HEK293T (cell line): Measurements from ENCODE around the gene CCDC88C.

Source experiments
- CTCF ChIA-PET: fragments of 350-600 bp; formaldehyde crosslinking; extraction: SDS; loops from one replicate; lab custom pipeline; 2021; ENCODE audit warnings: antibody characterized with exemption, inconsistent platforms; lab: Yijun Ruan, JAX
- POLR2A ChIA-PET: fragments of 350-600 bp; formaldehyde crosslinking; extraction: SDS; loops from one replicate; lab custom pipeline; 2020; ENCODE audit warnings: antibody characterized with exemption, inconsistent platforms; lab: Yijun Ruan, JAX
- DNase-seq: peaks from one replicate; pipeline ENCODE4 v3.0.0; 2012; ENCODE audit warnings: mixed read lengths; ENCODE audit errors: extremely low spot score
- ARNT ChIP-seq: fragments of 450-650 bp; IDR thresholded peaks from 2 replicates; pipeline ENCODE4 v1.6.1; 2017; ENCODE audit warnings: mild to moderate bottlenecking
- BHLHE40 ChIP-seq: fragments of 450-650 bp; IDR thresholded peaks from 2 replicates; pipeline ENCODE4 v1.6.1; 2016; ENCODE audit warnings: mild to moderate bottlenecking, moderate library complexity, borderline replicate concordance
- CTBP1 ChIP-seq: fragments of 450-650 bp; IDR thresholded peaks from 2 replicates; pipeline ENCODE4 v1.6.1; 2016; ENCODE audit warnings: borderline replicate concordance
- ELF4 ChIP-seq: fragments of 450-650 bp; IDR thresholded peaks from 2 replicates; pipeline ENCODE4 v1.6.1; 2017; ENCODE audit warnings: antibody characterized with exemption
- FOXA1 ChIP-seq: fragments of 450-650 bp; IDR thresholded peaks from 2 replicates; pipeline ENCODE4 v1.6.1; 2016; ENCODE audit warnings: mild to moderate bottlenecking
- FOXK2 ChIP-seq: fragments of 450-650 bp; IDR thresholded peaks from 2 replicates; pipeline ENCODE4 v1.6.1; 2016; ENCODE audit warnings: mild to moderate bottlenecking
- FOXM1 ChIP-seq: fragments of 450-650 bp; IDR thresholded peaks from 2 replicates; pipeline ENCODE4 v1.6.1; 2017; ENCODE audit warnings: mild to moderate bottlenecking, borderline replicate concordance
- HDGF ChIP-seq: fragments of 450-650 bp; IDR thresholded peaks from 2 replicates; pipeline ENCODE4 v1.6.1; 2017; ENCODE audit warnings: antibody characterized with exemption, borderline replicate concordance
- L3MBTL2 ChIP-seq: fragments of 450-650 bp; conservative IDR thresholded peaks from 2 replicates; pipeline ENCODE4 v1.6.1; 2016; ENCODE audit warnings: mild to moderate bottlenecking
- LEF1 ChIP-seq: fragments of 450-650 bp; IDR thresholded peaks from 2 replicates; pipeline ENCODE4 v1.6.1; 2017; ENCODE audit warnings: mild to moderate bottlenecking, borderline replicate concordance
- NFRKB ChIP-seq: fragments of 450-650 bp; IDR thresholded peaks from 2 replicates; pipeline ENCODE4 v1.6.1; 2016; ENCODE audit warnings: mild to moderate bottlenecking, moderate library complexity
- PKNOX1 ChIP-seq: fragments of 450-650 bp; IDR thresholded peaks from 2 replicates; pipeline ENCODE4 v1.6.1; 2016
- SP1 ChIP-seq: fragments of 450-650 bp; IDR thresholded peaks from 2 replicates; pipeline ENCODE4 v1.6.1; 2017
- SUZ12 ChIP-seq: fragments of 450-650 bp; IDR thresholded peaks from 2 replicates; pipeline ENCODE4 v1.6.1; 2016; ENCODE audit warnings: mild to moderate bottlenecking
- TARDBP ChIP-seq: fragments of 450-650 bp; IDR thresholded peaks from 2 replicates; pipeline ENCODE4 v1.6.1; 2016
- ZNF384 ChIP-seq: fragments of 450-650 bp; IDR thresholded peaks from 2 replicates; pipeline ENCODE4 v1.6.1; 2016

The CCDC88C gene

GRCh38 chr14:91235841-91236240, 181.8 kb downstream of the CCDC88C start:
- ChIA-PET POLR2A (no interaction called here), CTCF (interaction anchor here (0.7 kb wide), 1 partner anchor 50 kb away, joined by 3 read pairs; no protein-coding TSS in a partner anchor)
- no peak for TF ChIP-seq ZNF384
- TF ChIP-seq FOXK2, result no peak
- TF ChIP-seq BHLHE40, result no peak
- no peak for TF ChIP-seq FOXA1
- TF ChIP-seq SUZ12, result no peak
- TF ChIP-seq LEF1, result no peak
- no peak for TF ChIP-seq CTBP1
- TF ChIP-seq FOXM1, result no peak
- no peak for TF ChIP-seq L3MBTL2
- TF ChIP-seq HDGF, result no peak
- TF ChIP-seq ELF4, result no peak
- DNase-seq, result no peak

DNA sequence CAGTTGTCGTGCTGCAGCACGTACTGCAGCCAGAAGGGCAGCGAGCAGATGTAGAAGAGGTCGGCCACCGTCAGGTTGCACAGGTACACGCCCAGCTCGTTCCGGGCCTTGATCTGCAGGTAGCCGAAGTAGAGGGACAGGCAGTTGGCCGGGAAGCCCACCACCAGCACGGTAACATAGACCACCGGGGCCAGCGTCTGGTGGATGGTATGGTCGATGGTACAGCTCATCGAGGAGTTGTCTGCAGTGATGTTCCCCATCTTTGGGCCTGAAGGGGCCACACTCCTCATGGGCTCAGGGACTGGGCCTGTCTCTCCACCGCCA, 182.9 kb downstream of the CCDC88C start:
- TF ChIP-seq LEF1 (no peak), ZNF384 (no peak), NFRKB (no peak), FOXK2 (no peak), ELF4 (no peak), FOXA1 (no peak), ARNT (no peak), SP1 (no peak), HDGF (no peak), L3MBTL2 (no peak), CTBP1 (no peak)
- DNase-seq, result no peak
- ChIA-PET POLR2A (no interaction called here), CTCF (no interaction called here)

DNA sequence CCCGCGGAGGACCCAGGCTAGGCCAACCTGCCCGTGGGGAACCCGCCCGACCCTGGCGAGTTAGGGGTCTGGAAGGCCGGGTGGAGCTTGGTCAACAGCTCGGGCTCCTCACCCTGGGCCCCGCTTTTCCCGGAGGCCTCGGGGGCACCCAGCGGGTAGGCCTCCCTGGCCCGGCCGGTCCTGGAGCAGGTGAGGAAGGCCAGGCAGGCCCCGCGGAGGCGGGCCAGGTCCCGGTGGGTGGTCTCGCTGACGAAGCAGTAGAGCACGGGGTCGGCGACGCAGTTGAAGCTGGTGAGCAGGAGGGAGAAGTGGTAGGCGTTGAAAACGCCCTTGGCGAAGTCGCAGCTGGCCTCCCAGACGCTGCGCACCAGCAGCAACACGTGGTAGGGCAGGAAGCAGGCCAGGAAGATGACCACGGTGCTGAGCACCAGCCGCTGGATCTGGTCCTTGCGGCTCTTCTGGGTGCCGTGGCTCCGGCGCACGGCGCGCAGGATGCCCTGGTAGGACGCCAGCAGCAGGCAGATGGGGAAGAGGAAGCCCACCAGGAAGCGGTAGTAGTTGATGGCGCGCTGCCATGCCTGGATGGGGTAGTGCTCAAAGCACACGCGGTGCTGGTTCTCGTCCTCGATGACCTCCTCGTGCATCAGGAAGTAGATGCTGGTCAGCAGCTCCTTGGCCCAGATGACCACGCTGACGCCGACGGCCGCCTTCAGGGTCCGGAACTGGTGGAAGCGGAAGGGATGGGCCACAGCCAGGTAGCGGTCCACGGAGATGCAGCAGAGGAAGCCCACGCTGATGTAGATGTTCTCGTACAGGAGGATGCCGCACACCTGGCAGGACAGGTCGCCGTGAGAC, 183.5 kb downstream of the CCDC88C start:
- TF ChIP-seq PKNOX1, result no peak
- TF ChIP-seq BHLHE40, result no peak
- TF ChIP-seq FOXA1, result no peak
- no peak for TF ChIP-seq FOXM1
- no peak for TF ChIP-seq ZNF384
- TF ChIP-seq LEF1, result no peak
- TF ChIP-seq ELF4, result no peak
- TF ChIP-seq SUZ12, result no peak
- no peak for TF ChIP-seq NFRKB
- TF ChIP-seq FOXK2, result no peak
- no peak for TF ChIP-seq TARDBP
- TF ChIP-seq ARNT, result no peak
- TF ChIP-seq HDGF, result no peak
- CTCF ChIA-PET, result no interaction called here

GRCh38 chr14:91232603-91233002, 185.0 kb downstream of the CCDC88C start:
- POLR2A ChIA-PET, result no interaction called here
- TF ChIP-seq FOXA1 (no peak), BHLHE40 (no peak), FOXM1 (no peak), HDGF (no peak)
- no peak for DNase-seq
- CTCF ChIA-PET, result no interaction called here

More for the DNA sequence above, 183.5 kb downstream of the CCDC88C start:
- POLR2A ChIA-PET, result no interaction called here
- no peak for DNase-seq

DNA sequence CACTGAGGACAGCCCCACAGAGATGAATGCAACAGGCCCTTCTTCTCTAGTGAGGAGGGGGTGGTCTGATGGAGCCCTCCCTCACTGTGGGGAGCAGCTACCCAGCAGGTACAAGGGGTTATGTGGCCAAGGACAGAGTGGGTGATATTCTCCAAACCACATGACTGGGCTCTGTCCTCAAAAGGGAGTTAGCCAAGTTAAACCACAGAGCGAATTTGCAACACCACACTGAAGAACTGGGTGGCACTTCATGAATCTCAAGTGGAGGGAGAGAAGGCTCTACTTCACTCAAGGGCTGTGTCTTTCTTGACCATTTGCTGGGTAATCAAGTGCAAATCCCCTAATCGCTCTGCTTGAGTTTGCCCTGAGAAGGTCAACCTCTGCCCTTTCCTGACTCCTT, 185.6 kb downstream of the CCDC88C start:
- CTCF ChIA-PET, result no interaction called here
- DNase-seq, result no peak
- POLR2A ChIA-PET, result no interaction called here
- TF ChIP-seq FOXK2, result no peak
- no peak for TF ChIP-seq HDGF
- TF ChIP-seq ELF4, result no peak
- TF ChIP-seq FOXM1, result no peak
- TF ChIP-seq FOXA1, result no peak
- TF ChIP-seq PKNOX1, result no peak
- no peak for TF ChIP-seq NFRKB
- TF ChIP-seq BHLHE40, result no peak

- POLR2A ChIA-PET, result no interaction called here
- CTCF ChIA-PET, result no interaction called here
- no peak for DNase-seq
- TF ChIP-seq HDGF (no peak), L3MBTL2 (no peak), ELF4 (no peak), NFRKB (no peak), CTBP1 (no peak), PKNOX1 (no peak), BHLHE40 (no peak), LEF1 (no peak), ZNF384 (no peak), FOXM1 (no peak), TARDBP (no peak), SP1 (no peak)
Observed at GRCh38 chr14:91231446-91231845, 186.2 kb downstream of the CCDC88C start.
